ENCODE data around the gene SCNN1A. TPM values are rescaled to one million over a fixed set of nuclear protein-coding genes. Genes with fewer than 3 reads are reported as not detected.
A peak's percentile ranks its signal among the peaks of the same experiment; 100 is the strongest.

The SCNN1A gene
- total and polyA plus RNA-seq, 11 donors: 0.11 to 3.9 (median 0.43) TPM; not detected in 4

GRCh38 chr12:6323995-6324711 lies 51.2 kb downstream of the SCNN1A start:
- TF ChIP-seq POLR2A (IDR thresholded peaks at IDR 0.05): no peak
- TF ChIP-seq CTCF (IDR thresholded peaks at IDR 0.05): no peak
- DNase-seq (no peak), ATAC-seq (no peak)
- H3K9me3 ChIP-seq: no peaks in the 10 kb centered on the region
- H3K4me1 ChIP-seq: peaks cover 0 to 74% (median 50%) of the 10 kb centered on the region in 12 donors
- no peaks in the 10 kb centered on the region for H3K27me3 ChIP-seq
- peak overlapping the region in 9 of 12 donors; percentile 2 to 44 (median 23) for H3K4me3 ChIP-seq
- intact Hi-C loops (cut with DNase I): loop anchor here in 1 of 10 donors (10.0 kb wide), 1 partner anchor 141 kb away; no protein-coding TSS in a partner anchor
- peaks cover 0 to 30% (median 17%) of the 10 kb centered on the region in 9 donors for H3K36me3 ChIP-seq
- WGBS, 4 donors: 48 to 61% (median 50%) methylated on average over 17 to 19 of the region's 19 CpGs
- peak overlapping the region in 11 of 12 donors; percentile 50 to 97 (median 82) for H3K27ac ChIP-seq

- Histone ChIP-seq H3K36me3 (peaks cover 0 to 23% (median 10%) of the 10 kb centered on the region in 9 donors), H3K4me1 (peaks cover 0 to 67% (median 50%) of the 10 kb centered on the region in 12 donors), H3K27ac (peak overlapping the region; percentile 3 to 97 (median 80)), H3K4me3 (peak overlapping the region in 10 of 12 donors; percentile 2 to 44 (median 21)), H3K9me3 (no peaks in the 10 kb centered on the region), H3K27me3 (no peaks in the 10 kb centered on the region)
- intact Hi-C loops (cut with DNase I): loop anchor here in 1 of 10 donors (10.0 kb wide), 1 partner anchor 141 kb away; no protein-coding TSS in a partner anchor
- DNase-seq (peak in 3 of 5 donors; percentile 59 to 77 (median 64)), ATAC-seq (peak; percentile 46 to 77 (median 48))
- TF ChIP-seq CTCF (IDR thresholded peaks at IDR 0.05): peak; percentile 11 to 63 (median 46)
- TF ChIP-seq POLR2A (IDR thresholded peaks at IDR 0.05): no peak
- 23 to 42% (median 31%) methylated on average over 14 of the region's 14 CpGs for WGBS, 4 donors
Observed at GRCh38 chr12:6323340-6323994, 51.9 kb downstream of the SCNN1A start.

- Histone ChIP-seq H3K36me3 (peaks cover 0 to 18% (median 5%) of the 10 kb centered on the region in 9 donors), H3K27me3 (no peaks in the 10 kb centered on the region), H3K4me1 (peaks cover 0 to 63% (median 50%) of the 10 kb centered on the region in 12 donors), H3K4me3 (peak overlapping the region in 3 of 12 donors; percentile 8 to 44 (median 31)), H3K9me3 (no peaks in the 10 kb centered on the region), H3K27ac (peak overlapping the region in 10 of 12 donors; percentile 68 to 97 (median 80))
- TF ChIP-seq POLR2A (IDR thresholded peaks at IDR 0.05) (no peak), CTCF (IDR thresholded peaks at IDR 0.05) (no peak)
- intact Hi-C loops (cut with DNase I): loop anchor here in 1 of 10 donors (10.0 kb wide), 1 partner anchor 142 kb away; no protein-coding TSS in a partner anchor
- WGBS, 4 donors: 39 to 50% (median 46%) methylated on average over 2 of the region's 2 CpGs
- ATAC-seq (no peak), DNase-seq (no peak)
Observed at GRCh38 chr12:6322969-6323339, 52.4 kb downstream of the SCNN1A start.

GRCh38 chr12:6322352-6322751 lies 53.0 kb downstream of the SCNN1A start:
- TF ChIP-seq POLR2A (IDR thresholded peaks at IDR 0.05) (no peak), CTCF (IDR thresholded peaks at IDR 0.05) (no peak)
- 66 to 91% (median 79%) methylated on average over 4 of the region's 4 CpGs for WGBS, 4 donors
- no peaks in the 10 kb centered on the region for H3K27me3 ChIP-seq
- H3K27ac ChIP-seq: peak overlapping the region in 9 of 12 donors; percentile 68 to 97 (median 82)
- no peak for ATAC-seq
- H3K9me3 ChIP-seq: no peaks in the 10 kb centered on the region
- DNase-seq: no peak
- H3K4me3 ChIP-seq: no peak overlapping the region
- peaks cover 0 to 57% (median 45%) of the 10 kb centered on the region in 12 donors for H3K4me1 ChIP-seq
- H3K36me3 ChIP-seq: peaks cover 0 to 12% (median 0%) of the 10 kb centered on the region in 9 donors
- intact Hi-C loops (cut with DNase I): loop anchor here in 1 of 10 donors (10.0 kb wide), 1 partner anchor 142 kb away; no protein-coding TSS in a partner anchor

Measured in heart left ventricle (tissue), 16 donors.